Measurements from ENCODE around the gene MAB21L3.
A peak's percentile ranks its signal among the peaks of the same experiment; 100 is the strongest.

Gene MAB21L3

DNA sequence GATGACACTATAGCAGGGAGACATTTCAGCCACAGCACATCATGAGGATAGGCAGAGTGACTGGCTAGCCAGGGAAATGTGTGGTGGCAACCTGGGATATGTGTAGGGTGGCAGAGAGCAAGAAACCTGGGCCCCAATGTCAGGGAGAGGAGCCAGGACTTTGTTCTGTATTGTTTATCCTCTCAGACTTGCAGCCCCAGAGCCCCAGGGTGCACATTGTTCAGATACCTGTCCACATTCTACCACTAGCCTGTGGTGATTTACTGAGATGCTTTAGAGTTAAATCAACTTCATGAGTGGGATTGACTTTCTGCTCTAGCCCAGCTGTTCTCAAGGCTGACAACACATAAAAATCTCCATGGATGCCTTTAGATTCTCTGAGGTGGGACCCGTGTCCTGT, 61.5 kb downstream of the MAB21L3 start:
- TF ChIP-seq ZBTB7A (IDR thresholded peaks at IDR 0.05; ENCODE audit: low read depth) = no peak
- TF ChIP-seq TEAD4 (IDR thresholded peaks at IDR 0.05) = peak; percentile 76

GRCh38 chr1:116175611-116176010, 64.4 kb downstream of the MAB21L3 start:
- TF ChIP-seq CEBPB (IDR thresholded peaks at IDR 0.05) (no peak), EGR1 (IDR thresholded peaks at IDR 0.05) (no peak), TEAD4 (IDR thresholded peaks at IDR 0.05) (no peak)
- TF ChIP-seq, protein P1, sequence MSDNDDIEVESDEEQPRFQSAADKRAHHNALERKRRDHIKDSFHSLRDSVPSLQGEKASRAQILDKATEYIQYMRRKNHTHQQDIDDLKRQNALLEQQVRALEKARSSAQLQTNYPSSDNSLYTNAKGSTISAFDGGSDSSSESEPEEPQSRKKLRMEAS (IDR thresholded peaks at IDR 0.05) = no peak

DNA sequence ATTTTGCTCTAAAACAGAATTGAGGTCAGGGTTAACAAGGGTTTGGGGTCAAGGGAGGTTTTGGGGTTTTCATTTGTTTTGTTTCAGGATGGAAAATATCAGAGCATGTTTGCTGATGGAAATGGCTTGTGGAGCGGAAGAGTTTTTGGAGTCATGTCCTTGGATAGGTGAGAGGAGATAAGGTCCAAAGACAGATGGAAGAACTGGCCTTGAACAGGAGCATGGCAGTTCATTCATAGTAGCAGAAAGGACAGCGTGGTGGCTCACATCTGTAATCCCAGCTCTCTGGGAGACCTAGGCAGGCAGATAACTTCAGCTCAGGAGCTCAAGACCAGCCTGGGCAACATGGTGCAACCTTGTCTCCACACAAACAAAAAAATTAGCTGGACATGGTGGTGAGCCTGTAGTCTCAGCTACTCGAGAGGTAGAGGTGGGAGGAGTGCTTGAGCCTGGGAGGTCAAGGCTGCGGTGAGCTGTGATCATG, 65.1 kb downstream of the MAB21L3 start:
- TF ChIP-seq NFIC (IDR thresholded peaks at IDR 0.05) = no peak
- TF ChIP-seq, protein P2, sequence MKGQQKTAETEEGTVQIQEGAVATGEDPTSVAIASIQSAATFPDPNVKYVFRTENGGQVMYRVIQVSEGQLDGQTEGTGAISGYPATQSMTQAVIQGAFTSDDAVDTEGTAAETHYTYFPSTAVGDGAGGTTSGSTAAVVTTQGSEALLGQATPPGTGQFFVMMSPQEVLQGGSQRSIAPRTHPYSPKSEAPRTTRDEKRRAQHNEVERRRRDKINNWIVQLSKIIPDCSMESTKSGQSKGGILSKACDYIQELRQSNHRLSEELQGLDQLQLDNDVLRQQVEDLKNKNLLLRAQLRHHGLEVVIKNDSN (IDR thresholded peaks at IDR 0.05) = no peak
- no peak for TF ChIP-seq REST (IDR thresholded peaks at IDR 0.05; ENCODE audit: low read depth)
- no peak for TF ChIP-seq EGR1 (IDR thresholded peaks at IDR 0.05)
- TF ChIP-seq RAD21 (IDR thresholded peaks at IDR 0.05; ENCODE audit: low read depth) = no peak

DNA sequence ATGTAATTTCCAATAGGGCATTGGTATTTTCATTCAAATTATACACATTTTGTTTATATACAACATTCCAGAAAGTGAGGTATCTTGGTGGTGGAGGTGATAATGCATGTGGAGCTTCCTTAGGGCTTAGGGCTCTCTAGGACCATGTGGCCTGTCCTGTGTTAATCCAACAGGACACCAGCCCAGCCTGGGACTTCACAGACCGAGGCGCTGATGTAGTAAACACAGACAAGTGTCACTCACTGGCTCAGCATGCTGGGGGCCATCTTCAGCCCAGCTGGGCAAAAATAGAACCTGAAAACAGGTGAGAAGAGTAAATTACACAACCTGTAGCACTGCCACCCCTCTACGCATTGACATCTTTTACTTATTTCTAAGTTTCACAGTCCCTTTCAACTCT, 66.7 kb downstream of the MAB21L3 start:
- TF ChIP-seq, protein P2 (IDR thresholded peaks at IDR 0.05) = no peak
- no peak for TF ChIP-seq REST (IDR thresholded peaks at IDR 0.05; ENCODE audit: low read depth)
- TF ChIP-seq CREB1 (IDR thresholded peaks at IDR 0.05; ENCODE audit: low read depth) = no peak
- no peak for TF ChIP-seq FOXM1 (IDR thresholded peaks at IDR 0.05; ENCODE audit: borderline replicate concordance, low read depth)
- TF ChIP-seq TCF12 (IDR thresholded peaks at IDR 0.05; ENCODE audit: low read depth) = no peak
- no peak for TF ChIP-seq YY1 (IDR thresholded peaks at IDR 0.05; ENCODE audit: low read depth)
- TF ChIP-seq EP300 (IDR thresholded peaks at IDR 0.05; ENCODE audit: borderline replicate concordance) = no peak
- no peak for TF ChIP-seq TAF1 (IDR thresholded peaks at IDR 0.05; ENCODE audit: low read depth)
- no peak for TF ChIP-seq NFIC (IDR thresholded peaks at IDR 0.05)

DNA sequence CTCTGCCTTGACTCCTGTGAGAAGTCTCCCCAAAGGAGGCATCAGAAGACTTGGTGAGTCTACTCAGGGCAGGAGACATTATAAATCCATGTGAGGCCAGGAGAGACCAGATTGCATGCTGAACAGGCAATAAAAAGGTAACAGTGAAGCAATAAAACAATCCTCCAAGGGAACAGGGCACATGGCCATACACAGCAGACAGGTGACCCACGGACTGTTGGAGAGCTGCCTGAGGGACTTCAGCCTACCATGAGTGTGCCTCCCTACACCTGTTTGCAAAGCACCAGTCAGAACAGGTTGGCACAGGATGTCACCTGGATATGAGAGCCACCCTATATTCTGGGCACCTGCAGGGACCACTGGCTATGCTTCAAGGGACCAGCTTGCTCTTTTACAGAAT, 67.6 kb downstream of the MAB21L3 start:
- TF ChIP-seq ZBTB7A (IDR thresholded peaks at IDR 0.05; ENCODE audit: low read depth) (no peak), TCF12 (IDR thresholded peaks at IDR 0.05; ENCODE audit: low read depth) (no peak)

DNA sequence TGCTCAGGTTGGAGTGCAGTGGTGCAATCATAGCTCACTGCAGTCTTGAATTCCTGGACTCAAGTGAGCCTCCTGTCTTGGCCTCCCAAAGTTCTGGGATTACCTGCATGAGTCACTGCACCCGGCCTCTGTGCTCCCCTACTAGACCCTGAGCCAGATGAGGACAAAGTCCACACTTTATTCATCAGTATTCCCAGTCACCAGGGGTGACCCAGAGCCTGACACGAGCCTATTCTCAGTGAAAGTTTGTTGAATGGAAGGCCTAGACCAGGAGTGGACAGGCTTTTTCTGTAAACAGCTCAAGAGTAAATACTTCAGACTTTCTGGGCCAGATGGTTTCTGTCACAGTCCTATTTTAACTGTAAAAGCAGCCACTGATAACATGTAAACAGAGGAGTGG, 68.2 kb downstream of the MAB21L3 start:
- TF ChIP-seq TEAD4 (IDR thresholded peaks at IDR 0.05) (no peak), REST (IDR thresholded peaks at IDR 0.05; ENCODE audit: low read depth) (no peak), CEBPB (IDR thresholded peaks at IDR 0.05) (no peak), FOXM1 (IDR thresholded peaks at IDR 0.05; ENCODE audit: borderline replicate concordance, low read depth) (no peak), EP300 (IDR thresholded peaks at IDR 0.05; ENCODE audit: borderline replicate concordance) (no peak), TAF1 (IDR thresholded peaks at IDR 0.05; ENCODE audit: low read depth) (no peak), ZBTB7A (IDR thresholded peaks at IDR 0.05; ENCODE audit: low read depth) (no peak), YY1 (IDR thresholded peaks at IDR 0.05; ENCODE audit: low read depth) (no peak), NFIC (IDR thresholded peaks at IDR 0.05) (no peak), CREB1 (IDR thresholded peaks at IDR 0.05; ENCODE audit: low read depth) (no peak), TCF12 (IDR thresholded peaks at IDR 0.05; ENCODE audit: low read depth) (no peak), EGR1 (IDR thresholded peaks at IDR 0.05) (no peak), RAD21 (IDR thresholded peaks at IDR 0.05; ENCODE audit: low read depth) (no peak)
- TF ChIP-seq, protein P1 (IDR thresholded peaks at IDR 0.05) = no peak
- TF ChIP-seq, protein P2 (IDR thresholded peaks at IDR 0.05) = no peak

Data from Ishikawa (cell line).